HG02798 (cell line): Measurements from ENCODE around the gene TRAPPC11.

ENCODE experiments used
- ATAC-seq: cut with Tn5 transposase; IDR thresholded peaks from one replicate; pipeline ENCODE4 v1.9.1; 2021; ENCODE audit warnings: mild to moderate bottlenecking; ENCODE audit not compliant: unreplicated experiment, poor library complexity

TRAPPC11 gene

DNA sequence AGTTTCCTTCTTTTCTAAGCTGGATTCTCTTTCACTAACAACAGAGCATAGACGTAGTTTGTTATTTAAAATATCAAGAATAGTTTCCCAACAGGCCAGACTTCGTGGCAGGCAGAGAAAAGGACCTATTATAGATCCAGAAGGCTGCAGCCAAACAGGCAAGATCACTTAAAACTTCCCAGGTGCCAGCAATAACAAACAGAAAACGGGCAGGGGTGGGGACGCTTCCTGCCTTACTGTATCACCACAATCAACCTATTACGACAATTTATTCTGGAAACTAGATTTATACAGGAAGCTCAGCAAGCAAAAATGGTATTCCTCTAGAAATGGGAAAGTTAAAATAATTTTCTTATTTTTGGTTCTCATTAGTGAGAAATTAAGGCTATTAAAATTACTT, 22.2 kb upstream of the TRAPPC11 start:
- no peak for ATAC-seq

DNA sequence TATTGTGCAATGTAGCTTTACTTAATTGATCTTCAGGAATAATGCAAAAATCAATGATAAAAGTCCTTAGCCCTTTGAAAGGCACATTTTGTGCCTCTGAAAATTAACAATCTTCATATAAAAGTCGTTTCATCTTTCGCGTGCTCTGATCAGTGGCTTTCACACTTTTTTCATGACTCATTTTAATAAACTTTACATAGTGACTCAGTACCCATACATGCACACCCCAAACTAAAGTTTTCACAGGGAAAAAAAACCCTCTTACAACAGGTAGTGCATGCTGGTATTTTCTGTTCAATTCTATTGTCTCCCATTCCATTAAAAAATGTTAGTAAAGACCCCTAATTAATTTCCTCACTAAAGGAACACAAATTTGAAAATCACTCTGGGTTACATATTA, 21.6 kb upstream of the TRAPPC11 start:
- ATAC-seq: no peak

GRCh38 chr4:183638436-183638835, 20.7 kb upstream of the TRAPPC11 start:
- ATAC-seq: no peak

DNA sequence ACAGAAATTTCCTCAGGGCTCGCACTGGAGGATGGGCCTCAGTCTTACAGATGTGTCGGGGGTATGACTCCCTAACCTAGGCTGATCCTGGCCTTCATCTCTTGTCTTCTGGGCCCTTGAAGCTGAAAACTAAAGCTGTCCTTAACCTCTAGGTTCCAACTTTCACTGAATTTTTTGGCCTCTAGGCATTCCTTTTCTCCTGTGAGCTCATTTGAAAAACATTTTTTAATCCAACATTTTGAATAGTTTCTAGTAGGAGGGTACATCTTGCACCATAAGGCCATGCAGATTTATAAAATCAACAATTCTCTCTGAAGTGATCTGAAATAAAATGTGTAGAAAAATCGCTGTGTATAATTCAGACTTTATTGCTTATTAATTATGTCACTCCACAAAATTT, 19.8 kb upstream of the TRAPPC11 start:
- ATAC-seq: no peak

GRCh38 chr4:183645326-183645725, 13.8 kb upstream of the TRAPPC11 start:
- ATAC-seq: no peak

GRCh38 chr4:183657564-183657963, 1.5 kb upstream of the TRAPPC11 start:
- no peak for ATAC-seq

DNA sequence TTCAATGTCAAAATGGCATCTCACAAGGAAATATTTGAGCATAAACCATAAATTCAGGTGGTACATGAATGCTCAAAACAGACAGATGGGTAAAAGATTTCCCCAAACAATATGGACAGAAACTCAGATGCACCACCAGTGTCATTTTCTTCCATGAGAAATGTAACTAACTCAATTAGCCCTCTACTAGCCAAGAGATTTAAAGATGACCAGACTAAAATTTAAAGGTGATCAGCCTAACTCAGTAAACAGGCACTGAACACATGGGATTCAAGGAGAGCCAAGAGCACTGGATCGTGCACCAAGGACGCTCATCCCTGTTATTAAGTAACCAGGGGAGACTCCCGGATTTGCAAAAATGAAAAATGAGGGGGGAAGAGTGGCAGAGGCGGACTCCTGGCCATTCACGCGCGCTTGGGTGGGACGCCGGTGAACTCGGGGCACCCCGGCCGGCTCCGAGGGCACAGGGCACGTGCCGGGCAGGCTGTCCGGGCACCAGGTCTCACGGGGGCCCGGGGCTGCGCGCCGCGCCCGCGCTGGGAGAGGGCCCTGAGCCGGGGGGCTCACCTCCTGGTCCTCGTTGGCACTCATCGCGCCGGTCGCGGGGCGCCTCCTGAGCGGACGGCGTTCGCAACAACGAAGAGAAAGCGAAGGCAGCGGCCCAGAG, 598 bp upstream of the TRAPPC11 start:
- ATAC-seq: no peak

- no peak for ATAC-seq
These were observed 764 bp downstream of the TRAPPC11 start for GRCh38 chr4:183659872-183660242.

- no peak for ATAC-seq
These were observed 7.0 kb downstream of the TRAPPC11 start for GRCh38 chr4:183666088-183666487.

DNA sequence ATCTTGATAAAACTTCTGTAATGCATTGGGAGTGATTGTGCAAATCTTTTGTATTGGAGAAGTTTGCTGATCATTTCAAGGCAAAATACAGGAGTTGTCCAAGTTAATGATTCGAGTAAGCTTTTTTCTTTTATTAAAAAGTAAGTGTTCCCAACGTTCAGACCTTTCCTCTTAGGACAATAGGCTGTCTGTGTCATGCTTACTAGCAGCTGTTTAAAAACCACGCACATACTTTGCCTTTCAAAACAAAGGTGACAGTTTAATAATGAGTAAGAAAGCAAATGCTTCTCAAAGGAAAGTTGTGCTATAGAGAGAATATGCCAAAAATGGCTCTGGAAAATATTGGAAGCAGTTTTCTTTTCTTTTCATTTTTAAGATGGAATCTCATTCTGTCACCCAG, 11.2 kb downstream of the TRAPPC11 start:
- ATAC-seq: no peak

DNA sequence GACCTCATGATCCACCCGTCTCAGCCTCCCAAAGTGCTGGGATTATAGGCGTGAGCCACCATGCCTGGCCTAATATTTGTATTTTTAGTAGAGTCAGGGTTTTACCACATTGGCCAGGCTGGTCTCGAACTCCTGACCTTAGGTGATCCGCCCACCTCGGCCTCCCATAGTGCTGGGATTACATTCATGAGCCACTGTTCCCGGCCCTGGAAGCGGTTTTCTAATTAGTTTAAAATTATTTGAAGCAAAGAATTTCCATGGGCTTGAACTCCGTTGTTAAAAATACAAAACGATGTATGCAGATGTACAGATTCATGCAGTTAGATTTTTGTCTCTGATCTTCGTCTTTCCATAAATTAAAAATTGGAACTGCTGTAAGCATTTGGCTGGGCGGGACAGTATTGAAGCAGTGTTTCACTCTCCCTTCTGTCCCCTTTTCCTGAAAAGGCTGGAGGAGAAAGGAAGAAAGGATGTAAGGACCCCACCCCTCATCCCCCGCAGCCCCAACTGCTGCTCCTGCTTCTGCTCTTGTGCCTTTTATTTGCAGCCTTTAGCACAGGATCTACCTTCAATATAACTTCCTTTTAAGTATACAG, 12.0 kb downstream of the TRAPPC11 start:
- ATAC-seq: no peak

- no peak for ATAC-seq
These were observed 15.1 kb downstream of the TRAPPC11 start for GRCh38 chr4:183674153-183674552.

DNA sequence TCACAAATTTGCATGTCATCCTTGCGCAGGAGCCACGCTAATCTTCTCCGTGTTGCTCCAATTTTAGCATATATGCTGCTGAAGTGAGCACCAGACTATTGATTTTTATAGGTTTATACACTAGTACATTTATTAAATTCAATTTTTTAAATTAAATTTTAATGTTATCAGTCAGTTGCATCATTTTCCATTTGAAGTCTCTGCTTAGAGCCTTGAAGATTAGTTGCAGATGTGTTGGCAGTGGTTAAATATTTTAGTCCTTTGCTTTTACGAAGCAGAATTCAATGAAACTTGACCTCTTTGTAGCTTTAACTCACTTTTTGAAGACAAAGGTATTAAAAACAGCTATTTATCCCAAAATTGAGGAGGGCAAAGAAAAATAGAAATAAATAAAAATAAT, 16.5 kb downstream of the TRAPPC11 start:
- no peak for ATAC-seq

- ATAC-seq: no peak
These were observed 22.0 kb downstream of the TRAPPC11 start for GRCh38 chr4:183681119-183681518.

DNA sequence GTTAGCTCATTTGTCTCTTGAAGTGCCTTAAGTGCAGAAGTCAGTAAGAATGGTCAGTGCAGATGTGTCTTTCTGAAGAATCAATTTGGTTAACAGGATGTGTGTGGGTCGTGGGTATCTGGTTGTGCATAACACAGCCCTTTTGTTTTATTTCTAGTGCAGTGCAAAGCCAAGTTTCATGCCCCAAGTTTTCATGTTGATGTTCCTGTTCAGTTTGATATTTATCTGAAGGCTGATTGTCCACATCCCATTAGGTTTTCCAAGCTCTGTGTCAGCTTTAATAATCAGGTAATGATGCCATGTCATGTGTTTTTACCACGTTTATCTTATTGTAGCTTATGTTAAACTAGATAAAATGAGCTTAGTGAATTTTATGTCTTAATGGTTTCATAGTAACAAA, 27.4 kb downstream of the TRAPPC11 start:
- ATAC-seq: no peak

DNA sequence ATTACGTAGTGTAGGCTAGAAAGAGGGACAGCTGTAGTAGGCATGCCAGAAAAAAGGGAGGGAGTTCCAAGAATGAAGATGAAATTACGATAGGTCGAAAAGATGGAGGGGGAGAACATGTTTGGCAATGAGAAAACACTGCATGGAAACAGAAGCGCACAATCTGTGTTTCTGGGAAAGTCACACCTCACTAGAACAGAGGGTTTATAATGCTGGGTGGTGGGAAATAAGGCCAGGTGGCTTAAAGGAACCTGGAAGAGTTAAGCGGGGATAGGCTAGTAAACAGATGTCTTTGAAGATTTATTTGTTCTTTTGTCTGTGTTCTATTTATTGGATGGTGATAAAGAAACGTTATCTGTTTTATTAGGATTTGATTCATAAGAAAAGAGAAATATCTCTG, 29.1 kb downstream of the TRAPPC11 start:
- no peak for ATAC-seq

GRCh38 chr4:183691006-183691405, 31.9 kb downstream of the TRAPPC11 start:
- ATAC-seq: no peak

GRCh38 chr4:183691897-183692296, 32.8 kb downstream of the TRAPPC11 start:
- no peak for ATAC-seq

- no peak for ATAC-seq
These were observed 39.8 kb downstream of the TRAPPC11 start for GRCh38 chr4:183698909-183699308.

GRCh38 chr4:183700407-183700806, 41.3 kb downstream of the TRAPPC11 start:
- no peak for ATAC-seq

GRCh38 chr4:183702492-183702891, 43.4 kb downstream of the TRAPPC11 start:
- ATAC-seq: no peak

GRCh38 chr4:183714626-183715025, 55.5 kb downstream of the TRAPPC11 start:
- ATAC-seq: no peak
